MCF 10A (cell line): Measurements from ENCODE around the gene ACAP3. TPM values are rescaled to one million over a fixed set of nuclear protein-coding genes. Genes with fewer than 3 reads are reported as not detected.

Experiments
- BruUV-seq: library from RNA; stranded (reverse); fragments of 400-500 nt; replicated peaks from 2 replicates; lab custom pipeline; 2021; lab: Mats Ljungman, UMichigan
- CTCF ChIA-PET: fragments of 300-600 bp; sonication (Branson Sonifier 250); formaldehyde crosslinking; extraction: SDS; loops from one replicate; lab custom pipeline; 2021; ENCODE audit warnings: antibody characterized with exemption, inconsistent platforms; lab: Yijun Ruan, JAX
- POLR2A ChIA-PET: fragments of 300-600, 350-650 bp; sonication (Branson Sonifier 250); formaldehyde crosslinking; extraction: SDS; loops from one replicate; lab custom pipeline; 2020; ENCODE audit warnings: antibody characterized with exemption, inconsistent platforms; lab: Yijun Ruan, JAX
- DNase-seq: peaks from one replicate; pipeline ENCODE4 v3.0.0-alpha.2; 2018; ENCODE audit not compliant: unreplicated experiment
- H3K27ac Mint-ChIP-seq: one replicate; pipeline ENCODE4 v1.8.0; 2022; ENCODE audit warnings: mild to moderate bottlenecking, low read depth, mixed read lengths; ENCODE audit not compliant: unreplicated experiment
- H3K27me3 Mint-ChIP-seq: one replicate; pipeline ENCODE4 v1.8.0; 2022; ENCODE audit warnings: mixed read lengths; ENCODE audit not compliant: insufficient read depth, unreplicated experiment
- H3K36me3 Mint-ChIP-seq: one replicate; pipeline ENCODE4 v1.8.0; 2022; ENCODE audit warnings: mild to moderate bottlenecking, moderate library complexity, mixed read lengths; ENCODE audit not compliant: insufficient read depth, unreplicated experiment
- H3K4me1 Mint-ChIP-seq: one replicate; pipeline ENCODE4 v1.8.0; 2022; ENCODE audit warnings: mixed read lengths; ENCODE audit not compliant: insufficient read depth, unreplicated experiment
- H3K4me3 Mint-ChIP-seq: one replicate; pipeline ENCODE4 v1.8.0; 2022; ENCODE audit warnings: mild to moderate bottlenecking, moderate library complexity, mixed read lengths; ENCODE audit not compliant: unreplicated experiment
- H3K9me3 Mint-ChIP-seq: one replicate; pipeline ENCODE4 v1.8.0; 2022; ENCODE audit warnings: mixed read lengths; ENCODE audit not compliant: unreplicated experiment
- intact Hi-C: fragments of 100-400 bp; cut with micrococcal nuclease; formaldehyde crosslinking; loops from 2 replicates; pipeline ENCODE4 v1.14.1; 2022
- total RNA-seq: library from RNA; stranded (reverse); gene quantifications from 2 replicates; pipeline ENCODE4 v1.2.3, GENCODE V29; 2022
- TF ChIP-seq, protein P1 (sequence below): fragments of 200-600 bp; IDR thresholded peaks from one replicate; pipeline ENCODE4 v1.8.0; 2022; ENCODE audit warnings: antibody characterized with exemption, mild to moderate bottlenecking; ENCODE audit not compliant: unreplicated experiment

The ACAP3 gene
- total RNA-seq, 1 experiment from 2014 or later = 33.5 TPM

- Mint-ChIP-seq H3K27ac (no peak overlapping the region), H3K4me3 (peak overlapping the region; percentile 7), H3K9me3 (no peaks in the 10 kb centered on the region), H3K36me3 (peaks cover 44% of the 10 kb centered on the region), H3K27me3 (no peaks in the 10 kb centered on the region), H3K4me1 (no peaks in the 10 kb centered on the region)
- no TSS peak for BruUV-seq
- POLR2A ChIA-PET = interaction anchor here (0.7 to 3.0 kb wide), 8 partner anchors 11 to 105 kb away, joined by 3 to 28 read pairs (median 4); partner anchors contain the start of genes AURKAIP1 and DVL1
- CTCF ChIA-PET = interaction anchor here (1.3 kb wide), 1 partner anchor 15 kb away, joined by 3 read pairs; no protein-coding TSS in a partner anchor
- TF ChIP-seq, protein P1, sequence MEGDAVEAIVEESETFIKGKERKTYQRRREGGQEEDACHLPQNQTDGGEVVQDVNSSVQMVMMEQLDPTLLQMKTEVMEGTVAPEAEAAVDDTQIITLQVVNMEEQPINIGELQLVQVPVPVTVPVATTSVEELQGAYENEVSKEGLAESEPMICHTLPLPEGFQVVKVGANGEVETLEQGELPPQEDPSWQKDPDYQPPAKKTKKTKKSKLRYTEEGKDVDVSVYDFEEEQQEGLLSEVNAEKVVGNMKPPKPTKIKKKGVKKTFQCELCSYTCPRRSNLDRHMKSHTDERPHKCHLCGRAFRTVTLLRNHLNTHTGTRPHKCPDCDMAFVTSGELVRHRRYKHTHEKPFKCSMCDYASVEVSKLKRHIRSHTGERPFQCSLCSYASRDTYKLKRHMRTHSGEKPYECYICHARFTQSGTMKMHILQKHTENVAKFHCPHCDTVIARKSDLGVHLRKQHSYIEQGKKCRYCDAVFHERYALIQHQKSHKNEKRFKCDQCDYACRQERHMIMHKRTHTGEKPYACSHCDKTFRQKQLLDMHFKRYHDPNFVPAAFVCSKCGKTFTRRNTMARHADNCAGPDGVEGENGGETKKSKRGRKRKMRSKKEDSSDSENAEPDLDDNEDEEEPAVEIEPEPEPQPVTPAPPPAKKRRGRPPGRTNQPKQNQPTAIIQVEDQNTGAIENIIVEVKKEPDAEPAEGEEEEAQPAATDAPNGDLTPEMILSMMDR = no peak
- DNase-seq = peak; percentile 83
- intact Hi-C loops = no loop called here
These were observed 25.2 kb upstream of the ACAP3 start for GRCh38 chr1:1332774-1333480.

DNA sequence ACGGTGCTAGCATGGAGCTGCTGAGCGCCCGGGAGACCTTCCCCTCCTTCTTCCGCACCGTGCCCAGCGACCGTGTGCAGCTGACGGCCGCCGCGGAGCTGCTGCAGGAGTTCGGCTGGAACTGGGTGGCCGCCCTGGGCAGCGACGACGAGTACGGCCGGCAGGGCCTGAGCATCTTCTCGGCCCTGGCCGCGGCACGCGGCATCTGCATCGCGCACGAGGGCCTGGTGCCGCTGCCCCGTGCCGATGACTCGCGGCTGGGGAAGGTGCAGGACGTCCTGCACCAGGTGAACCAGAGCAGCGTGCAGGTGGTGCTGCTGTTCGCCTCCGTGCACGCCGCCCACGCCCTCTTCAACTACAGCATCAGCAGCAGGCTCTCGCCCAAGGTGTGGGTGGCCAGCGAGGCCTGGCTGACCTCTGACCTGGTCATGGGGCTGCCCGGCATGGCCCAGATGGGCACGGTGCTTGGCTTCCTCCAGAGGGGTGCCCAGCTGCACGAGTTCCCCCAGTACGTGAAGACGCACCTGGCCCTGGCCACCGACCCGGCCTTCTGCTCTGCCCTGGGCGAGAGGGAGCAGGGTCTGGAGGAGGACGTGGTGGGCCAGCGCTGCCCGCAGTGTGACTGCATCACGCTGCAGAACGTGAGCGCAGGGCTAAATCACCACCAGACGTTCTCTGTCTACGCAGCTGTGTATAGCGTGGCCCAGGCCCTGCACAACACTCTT, 24.5 kb upstream of the ACAP3 start:
- CTCF ChIA-PET = interaction anchor here (1.3 kb wide), 1 partner anchor 16 kb away, joined by 3 read pairs; no protein-coding TSS in a partner anchor

GRCh38 chr1:1331068-1331965, 23.6 kb upstream of the ACAP3 start, which contains the start of gene TAS1R3:
TSS of gene TAS1R3 (plus strand) at chr1:1331280. CDS start at chr1:1331346, 66 bp downstream.
- H3K27me3 Mint-ChIP-seq = no peaks in the 10 kb centered on the region
- ChIA-PET POLR2A (interaction anchor here (2.6 to 3.0 kb wide), 2 partner anchors 12 to 16 kb away, joined by 19 to 28 read pairs; partner anchors contain the start of gene DVL1), CTCF (interaction anchor here (1.3 kb wide), 1 partner anchor 17 kb away, joined by 3 read pairs; no protein-coding TSS in a partner anchor)
- intact Hi-C loops = no loop called here
- H3K36me3 Mint-ChIP-seq = peaks cover 44% of the 10 kb centered on the region
- no peaks in the 10 kb centered on the region for H3K9me3 Mint-ChIP-seq
- peak; percentile 64 for DNase-seq
- peaks cover under 1% of the 10 kb centered on the region for H3K4me1 Mint-ChIP-seq
- BruUV-seq = no TSS peak
- TF ChIP-seq, protein P1 = no peak
- H3K4me3 Mint-ChIP-seq = no peak within 1 kb of the TSS
- H3K27ac Mint-ChIP-seq = no peak within 1 kb of the TSS

More for the DNA sequence above, 24.5 kb upstream of the ACAP3 start:
- no peaks in the 10 kb centered on the region for H3K9me3 Mint-ChIP-seq
- no peaks in the 10 kb centered on the region for H3K27me3 Mint-ChIP-seq
- DNase-seq = no peak
- peak overlapping the region; percentile 7 for H3K4me3 Mint-ChIP-seq
- peaks cover 44% of the 10 kb centered on the region for H3K36me3 Mint-ChIP-seq
- TF ChIP-seq, protein P1 = no peak
- no TSS peak for BruUV-seq
- intact Hi-C loops = no loop called here
- POLR2A ChIA-PET = interaction anchor here (1.1 to 3.0 kb wide), 7 partner anchors 11 to 43 kb away, joined by 3 to 28 read pairs (median 5); partner anchors contain the start of genes AURKAIP1 and DVL1
- no peak overlapping the region for H3K27ac Mint-ChIP-seq
- H3K4me1 Mint-ChIP-seq = no peaks in the 10 kb centered on the region
